HG02571 (cell line): ENCODE data around the gene GPLD1.
"Not testable (repeated sequence)": the region's sequence is repeated elsewhere in the genome, so short reads cannot be mapped to it uniquely, and the experiment has no call there.

ENCODE experiments used
- ATAC-seq: cut with Tn5 transposase; IDR thresholded peaks from one replicate; pipeline ENCODE4 v1.9.1; 2021; ENCODE audit warnings: mild to moderate bottlenecking, moderate library complexity; ENCODE audit not compliant: unreplicated experiment

The GPLD1 gene

DNA sequence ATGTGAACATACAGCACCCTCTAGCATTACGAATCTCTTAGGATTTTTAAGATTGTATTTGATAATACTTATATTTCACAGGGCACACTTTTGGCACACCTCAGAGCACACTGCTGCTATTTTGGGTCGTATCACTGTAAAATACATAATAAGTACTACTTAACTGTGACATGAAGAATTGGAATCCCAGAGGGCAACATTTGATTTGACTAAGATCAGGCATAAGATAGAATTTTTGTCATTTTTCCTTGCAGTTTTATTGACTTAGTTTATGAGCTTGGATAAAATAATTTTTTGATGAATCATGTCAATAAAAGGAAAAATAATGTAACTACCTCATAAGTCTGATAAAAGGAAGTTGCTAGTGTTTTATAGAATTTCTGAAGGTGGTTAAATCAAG is 64.3 kb downstream of the GPLD1 start:
- no peak for ATAC-seq

GRCh38 chr6:24419526-24419925 is 69.9 kb downstream of the GPLD1 start:
- no peak for ATAC-seq

DNA sequence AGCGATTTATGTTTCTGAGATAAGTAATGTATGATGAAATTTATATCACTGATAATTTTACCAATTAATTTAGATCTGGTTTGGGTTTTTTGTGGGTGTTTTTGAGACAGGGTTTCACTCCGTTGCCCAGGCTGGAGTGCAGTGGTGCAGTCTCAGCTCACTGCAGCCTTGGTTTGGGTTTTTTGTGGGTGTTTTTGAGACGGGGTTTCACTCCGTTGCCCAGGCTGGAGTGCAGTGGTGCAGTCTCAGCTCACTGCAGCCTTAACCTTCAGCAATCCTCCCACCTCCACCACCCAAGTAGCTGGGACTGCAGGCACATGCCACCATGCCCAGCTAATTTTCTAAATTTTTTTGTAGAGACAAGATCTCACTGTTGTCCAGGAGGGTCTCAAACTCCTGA is 73.6 kb downstream of the GPLD1 start:
- no peak for ATAC-seq

GRCh38 chr6:24414531-24414930 is 74.8 kb downstream of the GPLD1 start:
- not testable (repeated sequence) for ATAC-seq

GRCh38 chr6:24412294-24412693 is 77.1 kb downstream of the GPLD1 start:
- ATAC-seq = no peak

- no peak for ATAC-seq
Measured at GRCh38 chr6:24410622-24411021, 78.8 kb downstream of the GPLD1 start.

- peak; percentile 85 for ATAC-seq
Measured at GRCh38 chr6:24408719-24409410, 80.5 kb downstream of the GPLD1 start.

DNA sequence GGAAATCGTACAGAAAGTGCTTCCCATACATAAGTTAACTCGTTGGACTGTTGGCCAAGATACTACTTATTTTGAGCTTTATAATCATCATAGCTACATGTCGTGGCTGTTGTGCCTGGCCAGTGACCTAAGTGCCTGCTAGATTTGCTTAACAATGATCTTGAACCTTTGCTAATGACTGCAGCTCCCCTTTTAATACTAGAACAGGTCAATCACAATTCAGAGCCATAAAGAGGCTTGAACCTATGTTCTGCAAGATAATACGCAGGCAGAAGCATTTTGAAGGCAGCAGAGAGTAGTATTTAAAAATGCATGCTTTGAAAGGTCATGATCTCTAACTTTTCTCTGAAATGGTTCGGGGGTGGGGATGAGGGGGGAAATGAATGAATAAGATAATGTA is 84.1 kb downstream of the GPLD1 start:
- ATAC-seq = no peak

GRCh38 chr6:24403501-24403824 is 85.9 kb downstream of the GPLD1 start:
- no peak for ATAC-seq

DNA sequence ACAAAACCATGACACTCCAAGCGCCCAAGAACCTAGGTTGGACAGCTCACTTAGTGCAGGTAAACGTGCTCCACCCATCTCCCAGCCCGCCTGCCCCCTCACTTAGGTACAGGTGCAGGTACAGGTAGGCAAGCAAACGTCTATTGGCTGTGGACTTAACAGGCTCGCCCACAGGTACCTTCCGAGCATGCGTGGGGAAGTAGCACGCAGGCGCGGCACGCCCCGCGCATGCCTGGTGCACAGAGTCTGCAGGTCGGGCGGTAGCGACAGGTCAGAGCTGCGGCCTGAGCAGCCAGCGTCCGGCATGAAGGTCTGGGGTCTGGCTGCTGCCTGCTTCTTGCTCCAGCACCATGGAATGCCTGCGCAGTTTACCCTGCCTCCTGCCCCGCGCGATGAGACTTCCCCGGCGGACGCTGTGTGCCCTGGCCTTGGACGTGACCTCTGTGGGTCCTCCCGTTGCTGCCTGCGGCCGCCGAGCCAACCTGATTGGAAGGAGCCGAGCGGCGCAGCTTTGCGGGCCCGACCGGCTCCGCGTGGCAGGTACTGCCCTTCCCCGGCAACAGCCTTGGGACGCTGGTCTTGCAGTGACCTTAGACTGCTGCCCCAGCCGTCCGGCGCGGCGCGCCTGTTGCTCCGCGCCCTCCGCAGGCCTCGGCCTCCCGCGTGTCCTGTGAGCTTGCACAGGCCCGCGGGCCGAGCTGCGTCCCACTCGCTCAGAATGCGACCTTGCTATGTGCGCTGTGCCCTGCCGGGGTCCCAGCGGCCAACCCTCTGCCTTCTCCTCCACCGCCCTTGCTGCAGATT is 86.5 kb downstream of the GPLD1 start, which contains the start of gene MRS2:
MRS2 (plus strand) TSS at position 240 of the 804 bp plus-strand sequence; CDS start at position 351, 111 bp downstream.
- ATAC-seq = peak; percentile 97

- no peak for ATAC-seq
Measured at GRCh38 chr6:24401458-24401857, 87.9 kb downstream of the GPLD1 start.

- not testable (repeated sequence) for ATAC-seq
Measured at GRCh38 chr6:24400045-24401039, 89.0 kb downstream of the GPLD1 start.

DNA sequence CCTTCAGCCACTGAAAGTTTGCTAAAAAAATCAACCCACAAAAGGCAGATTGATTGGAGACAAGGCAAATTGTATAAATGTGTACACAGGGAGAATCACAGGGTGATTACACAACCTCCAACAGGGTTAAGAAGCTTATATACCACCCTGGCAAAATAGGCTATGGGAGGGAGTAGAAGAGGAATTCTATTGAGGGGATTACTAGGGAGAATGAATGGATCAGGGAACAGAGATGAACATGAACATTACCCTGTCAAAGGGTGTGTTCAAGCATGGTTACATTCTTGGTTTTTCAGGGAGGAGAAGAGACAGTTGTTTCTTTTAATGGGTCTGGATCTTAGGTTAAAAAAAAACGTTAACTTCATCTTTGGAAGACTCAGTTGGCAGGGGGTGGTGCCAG is 91.7 kb downstream of the GPLD1 start:
- no peak for ATAC-seq

- no peak for ATAC-seq
Measured at GRCh38 chr6:24396824-24397223, 92.6 kb downstream of the GPLD1 start.

- no peak for ATAC-seq
Measured at GRCh38 chr6:24394780-24395437, 94.5 kb downstream of the GPLD1 start.

GRCh38 chr6:24394061-24394779 is 95.2 kb downstream of the GPLD1 start:
- no peak for ATAC-seq

DNA sequence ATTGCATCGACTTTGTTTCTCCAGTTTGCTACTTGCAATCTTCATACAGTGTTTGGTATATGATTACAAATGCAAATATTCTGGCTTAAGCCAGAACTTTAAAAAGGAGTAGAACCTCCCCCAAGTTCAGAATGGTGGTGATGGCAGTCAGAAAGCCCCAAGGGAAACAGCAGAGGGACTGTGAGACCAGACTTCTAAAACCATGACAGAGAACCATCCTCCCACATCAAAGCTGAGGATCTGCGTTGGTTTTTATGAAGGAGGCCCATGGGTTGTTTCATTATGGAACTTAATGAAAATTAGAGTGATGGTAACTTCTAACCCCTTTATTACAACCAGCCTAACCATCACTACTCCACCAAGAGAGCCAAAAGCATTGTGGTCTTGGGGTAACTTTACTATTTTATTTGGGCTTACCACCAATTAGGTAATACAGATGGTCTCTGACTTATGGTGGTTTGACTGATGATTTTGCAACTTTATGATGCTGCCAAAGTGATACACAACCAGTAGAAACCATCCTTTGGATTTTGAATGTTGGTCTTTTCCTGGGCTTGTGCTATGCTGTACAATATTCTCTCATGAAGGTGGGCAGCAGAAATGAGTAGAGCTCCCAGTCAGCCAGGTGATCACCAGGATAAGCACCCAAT is 97.5 kb downstream of the GPLD1 start:
- ATAC-seq = peak; percentile 72

DNA sequence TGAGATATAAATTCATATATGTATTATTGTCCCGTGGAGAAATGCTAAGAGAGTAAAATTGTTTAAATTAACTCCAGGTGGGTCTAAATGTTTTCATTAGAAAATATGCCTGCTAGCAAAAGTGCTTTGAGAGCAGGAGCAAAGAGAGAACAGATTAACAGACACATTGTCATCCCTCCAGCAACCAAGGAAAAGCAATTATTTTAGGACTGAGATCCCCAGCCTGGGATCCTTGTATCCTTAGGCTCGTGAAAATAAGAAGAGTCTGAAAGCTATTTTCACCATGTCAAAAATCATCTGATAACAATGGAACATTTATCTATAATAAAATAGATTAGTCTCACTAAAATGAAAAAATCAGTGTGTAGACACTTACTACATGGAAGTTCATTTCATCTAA is 98.2 kb downstream of the GPLD1 start:
- no peak for ATAC-seq

DNA sequence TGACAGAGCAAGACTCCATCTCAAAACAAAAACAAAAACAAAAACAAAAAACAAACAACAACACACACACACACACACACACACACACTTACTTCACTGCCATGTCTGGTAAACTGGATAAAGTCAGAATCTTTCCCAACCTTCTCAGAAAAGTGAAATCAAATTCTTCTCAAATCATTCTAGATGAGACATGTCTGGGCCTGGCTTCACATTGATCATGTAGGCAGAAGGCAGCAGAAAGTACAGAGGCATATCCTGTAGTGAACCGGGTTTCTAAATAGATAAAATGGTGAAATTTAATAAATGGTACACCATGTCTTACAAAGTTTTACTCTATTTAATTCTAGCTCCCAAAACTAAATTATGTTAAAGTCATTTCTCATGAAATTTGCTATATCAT is 101.6 kb downstream of the GPLD1 start:
- no peak for ATAC-seq
